Urothelium cell line (cell line): Measurements from ENCODE around the gene BNIP3.
"Not testable (repeated sequence)": the region's sequence is repeated elsewhere in the genome, so short reads cannot be mapped to it uniquely, and the experiment has no call there.

Experiments
- DNase-seq: peaks from one replicate; pipeline ENCODE4 v3.0.0; 2011; ENCODE audit warnings: low spot score, mixed read lengths
- FAIRE-seq: peaks from 2 replicates; lab custom pipeline; 2011; peaks lifted over from hg19 to GRCh38; lab: Jason Lieb, UNC

Gene BNIP3

GRCh38 chr10:132002004-132002403, 20.3 kb upstream of the BNIP3 start:
- FAIRE-seq (no peak), DNase-seq (no peak)

GRCh38 chr10:132001238-132001972, 19.7 kb upstream of the BNIP3 start:
- no peak for FAIRE-seq

GRCh38 chr10:131998845-131999681, 17.3 kb upstream of the BNIP3 start:
- DNase-seq (no peak), FAIRE-seq (no peak)

More at GRCh38 chr10:132001238-132001972, 19.7 kb upstream of the BNIP3 start:
- no peak for DNase-seq

- FAIRE-seq (no peak), DNase-seq (no peak)
Measured at GRCh38 chr10:131998050-131998844, 16.5 kb upstream of the BNIP3 start.

GRCh38 chr10:131997366-131998049, 15.8 kb upstream of the BNIP3 start:
- no peak for FAIRE-seq

GRCh38 chr10:131996466-131997365, 15.0 kb upstream of the BNIP3 start:
- FAIRE-seq, result no peak
- no peak for DNase-seq

More at GRCh38 chr10:131997366-131998049, 15.8 kb upstream of the BNIP3 start:
- no peak for DNase-seq

- DNase-seq, result no peak
Measured at GRCh38 chr10:131994435-131994834, 12.7 kb upstream of the BNIP3 start.

GRCh38 chr10:131993275-131993674, 11.6 kb upstream of the BNIP3 start:
- no peak for DNase-seq
- FAIRE-seq, result no peak

More at GRCh38 chr10:131994435-131994834, 12.7 kb upstream of the BNIP3 start:
- FAIRE-seq, result no peak

GRCh38 chr10:131991726-131992125, 10.0 kb upstream of the BNIP3 start:
- DNase-seq (no peak), FAIRE-seq (no peak)

- DNase-seq, FAIRE-seq: not testable (repeated sequence)
Measured at GRCh38 chr10:131987786-131988185, 6.1 kb upstream of the BNIP3 start.

GRCh38 chr10:131987301-131987700, 5.6 kb upstream of the BNIP3 start:
- FAIRE-seq, result not testable (repeated sequence)

GRCh38 chr10:131986851-131987250, 5.1 kb upstream of the BNIP3 start:
- not testable (repeated sequence) for DNase-seq, FAIRE-seq

More at GRCh38 chr10:131987301-131987700, 5.6 kb upstream of the BNIP3 start:
- DNase-seq, result not testable (repeated sequence)

GRCh38 chr10:131983780-131984179, 2.1 kb upstream of the BNIP3 start:
- DNase-seq, result peak; percentile 20
- no peak for FAIRE-seq

GRCh38 chr10:131982796-131983195, 1.1 kb upstream of the BNIP3 start:
- no peak for DNase-seq
- FAIRE-seq, result no peak

GRCh38 chr10:131982185-131982756, 548 bp upstream of the BNIP3 start:
- peak; percentile 29 for DNase-seq
- no peak for FAIRE-seq

- FAIRE-seq (no peak), DNase-seq (no peak)
Measured at GRCh38 chr10:131980761-131981428, 828 bp downstream of the BNIP3 start.

- DNase-seq (no peak), FAIRE-seq (no peak)
Measured at GRCh38 chr10:131980321-131980720, 1.4 kb downstream of the BNIP3 start.

GRCh38 chr10:131979821-131980270, 1.9 kb downstream of the BNIP3 start:
- FAIRE-seq (no peak), DNase-seq (no peak)
